ENCODE data around the gene CRYGS. TPM values are rescaled to one million over a fixed set of nuclear protein-coding genes. Genes with fewer than 3 reads are reported as not detected.
A peak's percentile ranks its signal among the peaks of the same experiment; 100 is the strongest.

The CRYGS gene
- total and polyA plus RNA-seq, 9 of the 15 experiments (the other 6 are each of a cell fraction or from before 2014, with no cell fraction given) = 1.5 to 3.8 (median 2.0) TPM

- H4K20me1 ChIP-seq (replicated peaks; ENCODE audit: control insufficient read depth, insufficient read depth, low read length) = no peaks in the 10 kb centered on the region
- no peaks in the 10 kb centered on the region for H3K79me2 ChIP-seq (ENCODE audit: control insufficient read depth, insufficient read depth, low read length)
- no peaks in the 10 kb centered on the region for H3K27me3 ChIP-seq (ENCODE audit: control insufficient read depth in 2 of 2, insufficient read depth in 2 of 2, low read length in 2 of 2)
- DNase-seq (ENCODE audit: extremely low read depth in 1 of 4, low spot score in 3 of 4) (no peak), ATAC-seq (no peak), FAIRE-seq (no peak)
- H3K9me1 ChIP-seq (ENCODE audit: control insufficient read depth, insufficient read depth, low read length) = no peaks in the 10 kb centered on the region
- intact Hi-C loops (cut with micrococcal nuclease) (loop anchor here (2.0 to 10.0 kb wide), 3 partner anchors 74 to 558 kb away; partner anchors contain the start of gene AHSG), in situ Hi-C loops (cut with MboI) (loop anchor here (5.0 kb wide), 2 partner anchors 284 to 559 kb away; no protein-coding TSS in a partner anchor)
- H3K27ac ChIP-seq (ENCODE audit: extremely low read depth, low read depth, low read length) = no peak overlapping the region
- no peaks in the 10 kb centered on the region for H3K9me3 ChIP-seq (replicated peaks; ENCODE audit: control insufficient read depth, insufficient read depth, low read depth, low read length)
- no peak overlapping the region for H3K4me3 ChIP-seq
- no peak overlapping the region for H3K4me2 ChIP-seq (ENCODE audit: insufficient read depth, low read length)
- POLR2A ChIA-PET = interaction anchor here (0.6 to 1.5 kb wide), 2 partner anchors 8 to 17 kb away, joined by 3 read pairs; no protein-coding TSS in a partner anchor
- H2AFZ ChIP-seq (ENCODE audit: low read depth, low read length) = no peak overlapping the region
- BruUV-seq (replicated peaks) = no TSS peak
- 7% methylated on average over 2 of the region's 2 CpGs for WGBS (ENCODE audit: insufficient coverage, low coverage, missing lambda C conversion rate)
- peaks cover 0 to 7% of the 10 kb centered on the region in 2 experiments; a peak in 1 of 5 replicates for H3K4me1 ChIP-seq (replicated peaks in 1 of 2; ENCODE audit: control insufficient read depth in 2 of 2, insufficient read depth in 2 of 2, low read length in 2 of 2)
- peaks cover 14% of the 10 kb centered on the region; the same call in 2 of the 3 replicates for H3K36me3 ChIP-seq (ENCODE audit: control insufficient read depth, insufficient read depth, low read length)
- H3K9ac ChIP-seq (ENCODE audit: insufficient read depth in 1 of 2, low read depth in 2 of 2, low read length in 2 of 2) = no peak overlapping the region
- CTCF ChIA-PET (ENCODE audit: low intra/inter-chr PET ratio) = interaction anchor here (0.6 to 2.1 kb wide), 9 partner anchors 76 to 1134 kb away, joined by 3 to 14 read pairs (median 4); no protein-coding TSS in a partner anchor
- TF ChIP-seq ZFP30 (CRISPR knock-in tag; IDR thresholded peaks at IDR 0.05; ENCODE audit: borderline replicate concordance) = no peak
- TF ChIP-seq UBTF (IDR thresholded peaks at IDR 0.05; ENCODE audit: borderline replicate concordance in 1 of 2, low read depth in 2 of 2, low read length in 2 of 2) = no peak
- TF ChIP-seq ZNF407 (IDR thresholded peaks at IDR 0.05; ENCODE audit: low read depth) = no peak
- TF ChIP-seq ZNF217 (CRISPR knock-in tag; IDR thresholded peaks at IDR 0.05) = no peak
- TF ChIP-seq ILF3 (IDR thresholded peaks at IDR 0.05; ENCODE audit: borderline replicate concordance) = no peak
- TF ChIP-seq ZEB2 (IDR thresholded peaks at IDR 0.05) = peak; percentile 5; the same call in 1 of the 2 replicates
- TF ChIP-seq MTA3 (IDR thresholded peaks at IDR 0.05; ENCODE audit: borderline replicate concordance) = no peak
- no peak for TF ChIP-seq SRSF7 (optimal IDR thresholded peaks at IDR 0.05; ENCODE audit: low read depth, low read length)
- no peak for TF ChIP-seq MBD2 (IDR thresholded peaks at IDR 0.05; ENCODE audit: borderline replicate concordance, low read depth)
- no peak for TF ChIP-seq GTF2A2 (tag; IDR thresholded peaks at IDR 0.05)
- 0 out of 2 replicates have a peak, but pooled peaks have one; percentile 5 for TF ChIP-seq JUNB (CRISPR knock-in tag; conservative IDR thresholded peaks at IDR 0.05)
- TF ChIP-seq FOSL1 (tag; conservative IDR thresholded peaks at IDR 0.05) = peak; percentile 71
Observed at GRCh38 chr3:186540835-186541226, 3.3 kb downstream of the CRYGS start.
